Measurements from ENCODE around the gene CLSTN2. TPM values are rescaled to one million over a fixed set of nuclear protein-coding genes. Genes with fewer than 3 reads are reported as not detected.

The CLSTN2 gene
- total and polyA plus RNA-seq, 4 donors, result 0.09 to 2.2 (median 0.55) TPM

- no peak for TF ChIP-seq ZBTB33 (IDR thresholded peaks at IDR 0.05)
- no peak for TF ChIP-seq MAX (IDR thresholded peaks at IDR 0.05)
- TF ChIP-seq REST (IDR thresholded peaks at IDR 0.05), result no peak
- TF ChIP-seq FOXA2 (IDR thresholded peaks at IDR 0.05), result no peak
- TF ChIP-seq FOXA1 (IDR thresholded peaks at IDR 0.05), result no peak
- no peak for TF ChIP-seq YY1 (IDR thresholded peaks at IDR 0.05)
- no peak for TF ChIP-seq EGR1 (IDR thresholded peaks at IDR 0.05; ENCODE audit: low read depth in 2 of 2)
- TF ChIP-seq RXRA (IDR thresholded peaks at IDR 0.05), result no peak
- TF ChIP-seq RAD21 (IDR thresholded peaks at IDR 0.05), result no peak
- no peak for TF ChIP-seq HNF4A (conservative IDR thresholded peaks at IDR 0.05)
- no peak for TF ChIP-seq HNF4G (IDR thresholded peaks at IDR 0.05)
- TF ChIP-seq TAF1 (conservative IDR thresholded peaks at IDR 0.05), result no peak
- no peak for TF ChIP-seq GABPA (IDR thresholded peaks at IDR 0.05 in 1 of 2, conservative IDR thresholded peaks at IDR 0.05 in 1 of 2)
- TF ChIP-seq NR2F2 (IDR thresholded peaks at IDR 0.05), result no peak
- TF ChIP-seq CTCF (IDR thresholded peaks at IDR 0.05; ENCODE audit: low read depth, low read length, missing input control), result no peak
- no peaks in the 10 kb centered on the region for H3K36me3 ChIP-seq (ENCODE audit: control insufficient read depth in 4 of 4, insufficient read depth in 3 of 4, low read depth in 1 of 4, low read length in 3 of 4)
Observed at GRCh38 chr3:140013220-140013619, 78.2 kb downstream of the CLSTN2 start.

GRCh38 chr3:140014831-140015495 lies 80.0 kb downstream of the CLSTN2 start:
- H3K4me3 ChIP-seq (ENCODE audit: low read depth in 1 of 3, low read length in 3 of 3), result no peak overlapping the region
- WGBS, result 84% methylated on average over 3 of the region's 3 CpGs
- no peaks in the 10 kb centered on the region for H3K36me3 ChIP-seq (ENCODE audit: control insufficient read depth in 4 of 4, insufficient read depth in 3 of 4, low read depth in 1 of 4, low read length in 3 of 4)
- no peak for DNase-seq (ENCODE audit: low spot score)
- H3K27ac ChIP-seq (ENCODE audit: low read depth in 1 of 2, low read length in 2 of 2), result no peak overlapping the region
- H3K9me3 ChIP-seq (ENCODE audit: control insufficient read depth in 4 of 4, low read length in 3 of 4), result no peaks in the 10 kb centered on the region
- H3K4me1 ChIP-seq (ENCODE audit: control insufficient read depth in 4 of 4, insufficient read depth in 4 of 4, low read length in 3 of 4), result no peaks in the 10 kb centered on the region
- H3K9ac ChIP-seq (ENCODE audit: low read depth in 1 of 2, low read length in 2 of 2), result no peak overlapping the region
- no peaks in the 10 kb centered on the region for H3K27me3 ChIP-seq (ENCODE audit: control insufficient read depth in 4 of 4, insufficient read depth in 4 of 4, low read length in 3 of 4)
- TF ChIP-seq HNF4G (IDR thresholded peaks at IDR 0.05) (no peak), RXRA (IDR thresholded peaks at IDR 0.05) (no peak), GABPA (IDR thresholded peaks at IDR 0.05 in 1 of 2, conservative IDR thresholded peaks at IDR 0.05 in 1 of 2) (no peak), REST (IDR thresholded peaks at IDR 0.05) (no peak), TAF1 (conservative IDR thresholded peaks at IDR 0.05) (no peak), ZBTB33 (IDR thresholded peaks at IDR 0.05) (no peak), EGR1 (IDR thresholded peaks at IDR 0.05; ENCODE audit: low read depth in 2 of 2) (no peak), RAD21 (IDR thresholded peaks at IDR 0.05) (no peak), NR2F2 (IDR thresholded peaks at IDR 0.05) (no peak)

More at GRCh38 chr3:140013220-140013619, 78.2 kb downstream of the CLSTN2 start:
- H3K9ac ChIP-seq (ENCODE audit: low read depth in 1 of 2, low read length in 2 of 2), result no peak overlapping the region
- peaks cover 0 to 7% (median 4%) of the 10 kb centered on the region in 4 donors for H3K4me1 ChIP-seq (ENCODE audit: control insufficient read depth in 4 of 4, insufficient read depth in 4 of 4, low read length in 3 of 4)
- no peak for DNase-seq (ENCODE audit: low spot score)
- no peaks in the 10 kb centered on the region for H3K9me3 ChIP-seq (ENCODE audit: control insufficient read depth in 4 of 4, low read length in 3 of 4)
- no peak overlapping the region for H3K27ac ChIP-seq (ENCODE audit: low read depth in 1 of 2, low read length in 2 of 2)
- no peaks in the 10 kb centered on the region for H3K27me3 ChIP-seq (ENCODE audit: control insufficient read depth in 4 of 4, insufficient read depth in 4 of 4, low read length in 3 of 4)
- H3K4me3 ChIP-seq (ENCODE audit: low read depth in 1 of 3, low read length in 3 of 3), result no peak overlapping the region
- WGBS, result 90% methylated on average over 5 of the region's 5 CpGs
